CD4-positive, alpha-beta T cell treated with Interleukin-10 for 1 hour (primary cell): ENCODE data around the gene EBF3.

Source experiments
- DNase-seq: peaks from one replicate; pipeline ENCODE4 v3.0.0-alpha.2; 2020

EBF3 gene

GRCh38 chr10:129787557-129787956 is 176.5 kb downstream of the EBF3 start:
- DNase-seq, result no peak

- DNase-seq, result no peak
Measured at GRCh38 chr10:129786216-129786615, 177.9 kb downstream of the EBF3 start.

- DNase-seq, result no peak
Measured at GRCh38 chr10:129785536-129785981, 178.5 kb downstream of the EBF3 start.
